DMS53 treated with DMSO at 0.1 percent for 48 hours (cell line): Measurements from ENCODE around the gene GAB2.
"Not testable (repeated sequence)": the region's sequence is repeated elsewhere in the genome, so short reads cannot be mapped to it uniquely, and the experiment has no call there.

Experiments used
- DNase-seq: peaks from one replicate; lab custom pipeline; 2025; ENCODE audit not compliant: unreplicated experiment; lab: John Stamatoyannopoulos, UW

Gene GAB2, protein sequence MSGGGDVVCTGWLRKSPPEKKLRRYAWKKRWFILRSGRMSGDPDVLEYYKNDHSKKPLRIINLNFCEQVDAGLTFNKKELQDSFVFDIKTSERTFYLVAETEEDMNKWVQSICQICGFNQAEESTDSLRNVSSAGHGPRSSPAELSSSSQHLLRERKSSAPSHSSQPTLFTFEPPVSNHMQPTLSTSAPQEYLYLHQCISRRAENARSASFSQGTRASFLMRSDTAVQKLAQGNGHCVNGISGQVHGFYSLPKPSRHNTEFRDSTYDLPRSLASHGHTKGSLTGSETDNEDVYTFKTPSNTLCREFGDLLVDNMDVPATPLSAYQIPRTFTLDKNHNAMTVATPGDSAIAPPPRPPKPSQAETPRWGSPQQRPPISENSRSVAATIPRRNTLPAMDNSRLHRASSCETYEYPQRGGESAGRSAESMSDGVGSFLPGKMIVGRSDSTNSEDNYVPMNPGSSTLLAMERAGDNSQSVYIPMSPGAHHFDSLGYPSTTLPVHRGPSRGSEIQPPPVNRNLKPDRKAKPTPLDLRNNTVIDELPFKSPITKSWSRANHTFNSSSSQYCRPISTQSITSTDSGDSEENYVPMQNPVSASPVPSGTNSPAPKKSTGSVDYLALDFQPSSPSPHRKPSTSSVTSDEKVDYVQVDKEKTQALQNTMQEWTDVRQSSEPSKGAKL

DNA sequence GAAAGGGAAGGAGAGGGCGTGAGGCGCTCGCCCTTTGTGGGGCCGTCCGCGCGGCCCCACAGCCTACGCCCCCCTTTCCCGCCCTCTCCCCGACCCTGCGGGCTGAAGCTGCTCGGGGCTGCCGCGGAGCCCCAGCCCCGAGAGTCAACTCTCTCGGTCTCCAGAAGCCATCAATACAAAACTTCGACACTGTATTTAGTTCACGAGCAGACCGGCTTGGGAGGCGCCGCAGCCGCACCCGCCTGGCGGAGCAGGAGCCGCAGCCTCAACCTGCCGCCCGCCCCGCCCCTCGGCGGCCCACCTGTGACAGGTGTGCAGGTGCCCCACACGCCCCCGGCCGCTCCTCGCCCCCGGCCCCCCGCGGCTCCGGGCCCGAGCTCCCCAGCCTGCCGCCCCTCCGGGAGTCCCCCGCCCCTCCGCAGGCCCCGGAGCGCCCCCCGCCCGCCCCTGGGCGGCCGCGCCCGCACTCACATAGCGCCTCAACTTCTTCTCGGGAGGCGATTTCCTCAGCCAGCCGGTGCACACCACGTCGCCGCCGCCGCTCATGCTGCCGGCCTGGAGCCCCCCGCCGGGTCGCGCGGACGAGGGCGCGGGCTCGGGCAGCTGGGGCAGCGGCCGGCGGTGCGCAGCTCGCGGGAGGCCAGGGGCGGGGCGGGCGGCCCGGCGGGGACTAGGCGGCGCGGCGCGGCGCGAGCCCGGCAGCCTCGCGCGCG, at the start of gene GAB2:
Gene GAB2, minus strand, starts transcription at position 646 of the 713 bp plus-strand sequence. Its CDS starts 100 bp downstream, at position 546.
- peak; percentile 69 for DNase-seq

DNA sequence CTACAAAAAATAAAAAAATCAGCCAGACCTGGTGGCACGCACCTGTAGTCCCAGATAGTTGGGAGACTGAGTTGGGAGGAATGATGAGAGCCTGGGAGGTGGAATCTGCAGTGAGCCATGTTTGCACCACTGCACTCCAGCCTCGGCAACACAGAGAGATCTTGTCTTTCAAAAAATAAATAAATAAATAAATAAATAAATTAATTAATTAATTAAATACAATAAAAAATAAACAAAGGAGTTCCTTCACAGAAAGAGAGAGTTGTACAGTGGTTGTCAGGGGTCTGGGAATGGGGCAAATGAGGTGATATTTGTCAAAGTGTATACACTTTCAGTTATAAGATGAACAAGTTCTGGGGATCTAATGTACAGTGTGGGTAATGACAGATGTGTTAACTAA, 49.8 kb upstream of the GAB2 start:
- no peak for DNase-seq

DNA sequence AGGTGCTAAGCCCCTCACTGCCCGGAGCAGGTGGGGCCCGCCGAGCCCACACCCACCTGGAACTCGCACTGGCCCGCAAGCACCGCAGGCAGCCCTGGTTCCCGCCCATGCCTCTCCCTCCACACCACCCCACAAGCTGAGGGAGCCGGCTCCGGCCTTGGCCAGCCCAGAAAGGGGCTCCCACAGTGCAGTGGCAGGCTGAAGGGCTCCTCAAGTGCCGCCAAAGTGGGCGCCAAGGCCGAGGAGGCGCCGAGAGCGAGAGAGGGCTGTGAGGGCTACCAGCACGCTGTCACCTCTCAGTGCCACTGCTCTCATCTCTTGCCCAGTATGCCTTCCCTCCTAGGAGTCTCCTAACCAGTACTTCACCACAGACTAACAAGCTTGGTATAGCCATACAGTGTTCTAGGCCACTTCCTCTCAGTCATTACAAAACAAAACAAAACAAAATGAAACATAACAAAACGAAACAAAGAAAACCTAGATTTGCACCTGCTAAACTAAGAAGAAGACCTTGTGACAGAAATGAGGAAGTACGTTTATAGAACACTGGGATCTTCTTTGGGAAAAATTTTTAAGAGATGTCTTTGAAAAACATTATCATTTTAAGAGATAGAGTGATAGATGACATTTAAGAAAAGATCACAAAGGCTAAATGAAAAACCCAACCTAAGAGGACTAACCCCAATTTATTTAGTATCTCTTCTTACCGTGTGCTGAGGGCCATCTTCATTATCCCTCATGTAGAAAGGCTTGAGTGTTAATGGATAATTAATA, 47.7 kb upstream of the GAB2 start:
- no peak for DNase-seq

DNA sequence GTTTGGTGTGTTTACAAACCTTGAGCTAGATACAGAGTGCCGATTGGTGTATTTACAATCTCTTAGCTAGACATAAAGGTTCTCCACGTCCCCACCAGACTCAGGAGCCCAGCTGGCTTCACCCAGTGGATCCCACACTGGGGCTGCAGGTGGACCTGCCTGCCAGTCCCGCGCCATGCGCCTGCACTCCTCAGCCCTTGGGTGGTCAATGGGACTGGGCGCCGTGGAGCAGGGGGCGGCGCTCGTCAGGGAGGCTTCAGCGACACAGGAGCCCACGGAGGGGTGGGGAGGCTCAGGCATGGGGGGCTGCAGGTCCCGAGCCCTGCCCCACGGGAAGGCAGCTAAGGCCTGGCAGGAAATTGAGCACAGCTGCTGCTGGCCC, 47.2 kb upstream of the GAB2 start:
- DNase-seq = not testable (repeated sequence)

DNA sequence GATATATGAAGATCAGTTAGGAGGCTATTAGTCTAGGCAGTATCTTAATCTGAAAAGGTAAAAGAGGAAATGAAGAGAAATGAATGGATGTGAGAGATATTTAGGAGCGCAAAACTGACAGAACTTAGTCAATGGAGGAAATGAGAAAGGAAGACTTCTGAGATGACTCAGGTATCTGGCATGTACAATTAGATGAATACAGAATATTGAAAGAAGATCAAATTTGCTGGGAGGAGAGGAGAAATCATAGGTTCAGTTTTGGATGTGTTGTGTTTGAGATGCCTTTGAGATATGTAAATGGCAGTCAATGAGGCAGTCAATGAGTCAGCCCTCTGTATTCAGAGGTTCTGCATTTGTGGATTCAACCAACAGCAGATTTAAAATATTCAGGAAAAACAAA, 42.9 kb upstream of the GAB2 start:
- no peak for DNase-seq

DNA sequence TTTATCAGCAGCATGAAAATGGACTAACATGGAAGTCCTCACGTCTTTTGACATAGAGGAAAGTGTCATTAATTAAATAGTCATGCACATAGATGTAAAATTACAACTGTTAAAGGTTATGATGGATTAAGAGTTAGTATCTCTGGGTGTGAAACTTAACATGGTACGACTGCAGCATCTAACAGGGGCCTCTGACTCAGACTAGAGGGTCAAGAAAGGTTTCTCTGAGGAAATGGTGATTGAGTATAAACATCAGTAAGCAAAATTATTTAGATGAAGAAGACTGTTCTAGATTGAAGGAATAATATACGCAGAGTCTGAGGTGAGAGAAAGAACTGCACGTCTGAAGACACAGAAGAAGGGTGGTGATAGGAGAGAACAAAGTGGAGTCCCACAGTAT, 42.1 kb upstream of the GAB2 start:
- no peak for DNase-seq

DNA sequence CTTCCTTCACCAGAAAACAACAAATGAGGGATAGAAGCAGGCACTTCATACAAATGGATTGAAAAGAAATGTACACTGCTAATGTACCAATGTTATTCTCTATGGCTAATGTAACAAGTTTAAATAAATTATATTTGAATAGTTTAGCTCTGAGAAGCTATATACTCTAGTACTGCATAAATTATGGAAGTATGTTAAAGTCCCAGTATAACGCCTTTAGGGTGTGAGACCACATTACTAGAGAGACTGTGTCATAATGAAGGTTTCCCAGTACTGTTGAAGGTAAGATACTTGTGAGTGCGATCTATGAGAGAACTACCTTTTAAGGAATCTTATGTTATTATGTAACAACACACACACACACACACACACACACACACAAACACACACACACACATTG, 39.8 kb upstream of the GAB2 start:
- no peak for DNase-seq

DNA sequence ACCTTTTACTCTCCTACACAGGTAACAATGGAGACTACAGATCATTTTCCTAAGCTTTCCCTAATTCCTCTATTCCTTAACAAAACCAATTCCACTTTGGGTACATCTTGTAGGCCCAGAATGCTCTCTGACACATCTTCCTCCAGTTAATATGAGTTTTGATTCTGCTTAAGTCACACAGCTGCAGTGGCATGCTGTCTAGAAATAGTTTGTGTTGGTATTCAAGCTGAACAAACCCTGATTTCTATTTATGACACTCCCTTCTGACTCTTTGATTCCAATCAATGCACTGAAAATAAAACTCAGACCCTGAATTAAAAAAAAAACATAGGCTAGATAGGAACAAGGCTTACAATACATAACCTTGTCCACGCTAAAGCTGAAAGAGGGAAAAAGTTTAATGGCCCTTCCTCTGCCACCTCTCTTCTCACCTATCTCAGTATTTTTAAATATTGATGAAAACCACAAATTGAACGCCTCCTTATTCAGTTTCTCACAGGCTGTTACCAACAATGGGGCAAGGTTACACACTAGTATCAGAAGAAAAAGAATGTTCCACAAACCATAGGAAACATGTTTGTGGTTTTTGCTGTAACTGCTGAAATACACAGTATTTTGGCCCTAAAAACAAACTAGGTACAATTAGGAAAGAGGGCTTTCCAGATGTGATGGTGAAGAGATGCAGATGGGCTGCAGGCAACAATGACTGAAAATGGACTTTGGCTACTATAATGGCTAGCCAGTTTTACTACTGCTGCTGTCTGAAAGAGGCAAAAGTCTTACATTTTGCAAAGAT, 35.7 kb upstream of the GAB2 start:
- no peak for DNase-seq

DNA sequence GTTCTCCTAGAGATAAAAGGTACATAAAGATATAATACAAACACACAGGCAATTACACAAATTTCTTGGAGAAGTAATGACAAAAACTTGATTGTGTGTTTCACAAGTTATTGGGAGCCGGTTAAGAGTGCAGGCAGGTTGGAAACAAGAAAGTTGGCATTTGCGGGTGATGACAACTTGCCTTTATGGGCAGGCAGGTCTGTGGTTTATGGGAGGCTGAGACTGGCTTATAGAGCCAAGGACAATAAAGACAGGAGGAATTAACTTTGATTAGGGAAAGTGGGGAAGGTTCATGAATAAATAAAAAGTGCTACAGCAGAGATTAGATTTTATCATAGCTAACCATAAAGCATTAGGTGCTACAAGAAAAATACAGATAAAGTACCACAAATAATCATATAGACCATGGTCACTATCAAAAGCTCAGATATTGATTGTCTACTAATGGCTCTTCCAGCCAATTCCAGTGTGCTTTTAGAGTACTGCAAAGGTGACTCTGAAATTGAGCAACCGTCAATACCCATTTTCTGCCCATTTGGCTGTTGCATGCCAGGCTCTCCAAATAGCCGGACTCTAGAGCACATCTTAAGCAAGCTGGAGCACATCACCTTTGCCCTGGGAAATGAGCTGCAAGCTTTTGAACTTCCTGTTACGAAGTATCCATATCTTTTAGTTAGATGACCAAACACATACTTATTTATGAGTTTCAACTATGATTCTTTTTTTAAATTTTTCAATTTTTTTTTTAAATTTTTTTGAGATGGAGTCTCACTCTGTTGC, 33.9 kb upstream of the GAB2 start:
- no peak for DNase-seq

DNA sequence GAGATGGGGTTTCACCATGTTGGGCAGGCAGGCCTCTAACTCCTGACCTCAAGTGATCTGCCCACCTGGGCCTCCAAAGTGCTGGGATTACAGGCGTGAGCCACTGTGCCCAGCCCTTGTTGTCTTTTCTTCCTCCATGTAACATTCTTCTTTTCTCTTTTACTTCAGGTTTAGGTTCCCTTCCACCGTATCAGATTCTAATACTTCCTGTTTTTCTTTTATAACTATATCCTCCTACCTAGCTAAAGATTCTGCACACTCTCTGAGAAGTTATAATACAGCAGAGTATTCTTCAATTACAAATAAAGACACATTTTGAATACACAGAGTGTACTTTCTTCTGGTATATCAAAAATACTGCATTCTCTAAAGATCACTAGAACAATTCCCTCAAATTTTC, 33.2 kb upstream of the GAB2 start:
- no peak for DNase-seq

DNA sequence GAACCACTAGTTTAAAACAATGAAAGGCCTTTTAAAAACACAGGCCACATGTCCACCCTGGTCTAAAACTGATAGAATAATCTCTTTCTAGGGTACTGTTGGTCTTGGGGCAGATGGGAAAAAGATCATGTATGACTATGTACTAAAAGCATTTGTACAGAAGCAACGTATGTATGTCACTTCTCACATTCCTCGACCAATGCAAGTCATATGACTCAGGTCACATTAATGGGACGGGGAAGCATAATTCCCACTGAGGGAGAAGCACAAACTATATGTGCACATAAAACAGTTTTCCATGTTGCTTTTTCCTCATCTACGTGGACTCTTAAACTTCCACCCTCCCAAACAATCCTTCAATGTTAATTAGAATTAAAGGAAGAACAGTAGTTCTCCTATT, 32.2 kb upstream of the GAB2 start:
- DNase-seq = no peak

DNA sequence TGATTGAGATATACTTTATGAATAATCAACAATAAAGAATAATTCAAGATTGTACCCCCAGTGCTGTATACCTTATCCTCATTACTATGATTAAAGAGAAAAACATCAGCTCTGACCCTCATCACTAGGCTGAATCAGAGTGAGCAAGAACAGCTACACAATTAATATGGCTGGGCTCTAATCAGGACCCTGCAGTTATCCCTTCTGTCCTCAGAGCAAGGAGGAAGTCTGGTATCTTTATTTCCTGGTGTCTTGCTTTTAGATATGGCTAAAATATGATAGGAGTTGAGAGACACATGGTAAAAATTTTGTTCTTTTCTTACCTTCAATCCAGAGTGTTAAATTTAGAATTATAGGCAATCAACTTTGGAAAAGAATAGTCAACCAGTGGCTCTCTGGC, 28.6 kb upstream of the GAB2 start:
- DNase-seq = no peak

DNA sequence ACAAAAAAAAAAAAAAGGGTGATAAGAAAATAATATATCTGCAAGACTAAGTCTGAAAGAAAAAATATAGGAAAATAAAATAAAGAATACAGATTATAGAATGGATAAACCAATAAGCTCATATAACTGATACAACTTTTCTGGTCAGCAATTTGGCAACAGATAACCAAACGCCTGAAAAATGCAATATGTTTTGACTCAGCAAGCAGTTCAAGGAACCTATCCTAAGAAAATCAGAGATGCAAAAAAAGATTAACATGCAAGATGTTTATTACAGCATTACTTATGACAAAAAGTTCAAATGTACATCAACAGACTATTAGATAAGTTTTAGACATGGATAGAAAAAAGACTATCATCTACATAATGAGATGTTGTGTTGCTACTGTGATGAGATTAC, 27.1 kb upstream of the GAB2 start:
- DNase-seq = no peak

DNA sequence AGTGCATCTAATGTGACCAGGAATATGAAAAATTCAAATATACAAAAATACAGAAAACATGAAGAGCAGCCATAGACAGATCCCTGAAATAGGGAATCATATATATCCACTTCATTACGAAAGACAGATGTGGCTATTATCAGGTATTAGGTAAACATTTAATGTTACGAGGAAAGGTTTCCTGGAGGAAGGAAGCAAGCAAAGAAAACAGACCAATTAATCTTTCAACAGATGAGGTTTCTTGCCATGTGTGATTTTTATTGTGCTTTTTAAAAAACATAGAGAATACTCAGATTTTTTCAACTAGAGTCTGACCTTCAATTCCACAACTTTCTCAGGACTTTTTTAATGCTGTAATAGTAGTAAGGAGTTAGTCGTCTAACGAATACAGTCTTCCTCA, 24.3 kb upstream of the GAB2 start:
- no peak for DNase-seq

DNA sequence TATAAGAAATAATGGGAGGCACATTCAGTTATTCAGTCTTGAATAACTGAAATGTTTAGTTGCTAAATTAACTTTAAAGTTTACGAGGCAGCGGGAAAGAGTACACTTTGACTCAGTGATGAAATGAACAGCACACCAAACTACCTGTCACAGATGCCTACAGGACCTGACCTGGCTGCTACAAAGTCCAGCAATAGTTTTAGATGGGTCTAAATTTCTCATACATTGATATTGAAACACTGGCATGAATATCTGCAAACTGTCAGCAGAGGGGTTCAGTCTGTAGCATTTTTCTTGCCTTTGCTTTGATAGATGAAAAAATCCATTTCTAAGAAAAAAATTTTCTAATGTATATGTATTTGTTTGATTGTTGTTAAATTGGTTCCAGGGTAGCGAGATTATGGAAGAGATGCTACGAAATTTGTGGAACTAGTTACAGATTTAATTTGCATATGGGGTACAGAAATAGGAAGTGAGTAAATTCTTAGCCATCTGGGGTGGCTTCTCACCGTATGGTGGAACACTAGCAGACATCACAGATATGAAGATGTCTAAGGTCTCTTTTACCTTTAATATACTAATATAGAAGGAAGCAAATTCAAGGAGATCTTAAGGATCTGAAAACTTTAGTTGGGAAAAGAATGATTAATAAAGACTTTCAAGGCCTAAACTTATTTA, 20.8 kb upstream of the GAB2 start:
- DNase-seq = no peak

DNA sequence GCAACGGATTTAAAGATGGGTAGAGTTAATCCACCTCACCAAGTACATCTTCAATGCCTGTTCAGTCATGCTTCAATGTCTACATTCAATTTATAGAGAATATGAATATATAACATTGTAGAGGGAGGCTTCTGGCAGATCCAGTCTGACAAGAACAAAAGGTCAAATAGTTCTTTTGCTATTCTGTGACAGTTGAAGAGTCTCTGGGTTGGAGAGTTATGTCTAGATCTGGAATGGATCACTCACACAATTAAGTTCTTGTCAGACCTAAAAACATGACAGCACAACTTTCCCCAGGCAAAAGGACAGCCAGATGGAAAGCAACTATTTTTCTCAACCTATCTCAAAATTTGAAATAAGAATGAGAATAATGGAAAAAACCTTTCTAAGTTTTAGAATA, 15.3 kb upstream of the GAB2 start:
- DNase-seq = no peak

DNA sequence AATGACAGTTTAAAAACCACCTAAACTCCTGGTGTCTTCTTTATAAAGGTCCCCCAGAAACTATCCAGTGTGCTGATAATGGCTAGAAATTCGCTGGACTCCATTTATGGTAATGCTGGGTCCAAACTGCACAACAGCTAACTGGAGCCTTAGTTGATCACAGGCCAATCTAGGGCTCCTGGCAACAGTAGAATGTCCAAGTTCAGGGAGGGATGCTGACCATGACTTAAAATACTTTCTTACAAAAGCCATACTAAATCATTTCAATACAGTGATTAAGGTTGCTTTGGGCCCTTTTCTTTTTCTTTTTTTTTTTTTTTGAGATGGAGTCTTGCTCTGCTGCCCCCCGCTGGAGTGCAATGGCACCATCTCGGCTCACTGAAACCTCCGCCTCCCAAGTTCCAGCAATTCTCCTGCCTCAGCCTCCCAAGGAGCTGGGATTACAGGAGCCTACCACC, 14.5 kb upstream of the GAB2 start:
- DNase-seq = no peak

DNA sequence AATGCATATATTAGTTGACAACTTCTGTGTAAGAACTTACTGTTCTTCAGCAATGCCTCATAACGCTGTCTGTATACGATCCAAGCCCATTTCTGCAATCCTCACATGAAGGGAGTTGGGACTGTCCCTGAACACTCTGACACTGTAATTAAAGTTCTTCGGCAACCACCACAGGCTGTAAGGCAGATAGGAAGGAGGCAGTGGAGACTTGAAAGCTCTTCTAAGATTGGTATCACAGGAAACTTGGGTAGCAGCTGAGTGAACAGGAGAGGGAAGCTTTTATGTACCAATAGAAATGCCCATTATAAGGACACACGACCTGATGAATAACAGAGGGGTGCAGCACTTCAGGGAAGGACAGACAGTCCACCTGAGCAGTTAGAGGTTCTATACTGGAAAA, 12.0 kb upstream of the GAB2 start:
- DNase-seq = no peak

DNA sequence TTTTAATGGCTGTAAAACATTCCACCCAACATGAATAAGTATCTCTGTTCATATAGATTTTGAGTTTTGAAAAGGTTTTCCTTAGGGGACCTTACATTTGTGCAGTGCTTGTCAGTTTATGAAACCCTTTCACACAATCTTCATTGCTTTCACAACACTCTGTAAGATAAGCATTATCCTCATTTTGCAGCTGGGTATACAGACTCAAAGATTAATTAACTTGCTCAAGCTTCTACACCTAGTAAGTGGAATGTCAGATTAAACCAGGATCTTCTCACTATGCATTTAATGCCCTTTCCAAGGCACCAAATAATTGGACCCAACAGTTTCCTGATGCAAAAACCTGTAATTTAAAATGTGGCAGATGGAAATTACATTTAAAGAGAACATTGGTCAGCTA, 11.6 kb upstream of the GAB2 start:
- no peak for DNase-seq
